ENCODE data around the gene CNFN.
"Not testable (repeated sequence)": the region's sequence is repeated elsewhere in the genome, so short reads cannot be mapped to it uniquely, and the experiment has no call there.

CNFN gene

DNA sequence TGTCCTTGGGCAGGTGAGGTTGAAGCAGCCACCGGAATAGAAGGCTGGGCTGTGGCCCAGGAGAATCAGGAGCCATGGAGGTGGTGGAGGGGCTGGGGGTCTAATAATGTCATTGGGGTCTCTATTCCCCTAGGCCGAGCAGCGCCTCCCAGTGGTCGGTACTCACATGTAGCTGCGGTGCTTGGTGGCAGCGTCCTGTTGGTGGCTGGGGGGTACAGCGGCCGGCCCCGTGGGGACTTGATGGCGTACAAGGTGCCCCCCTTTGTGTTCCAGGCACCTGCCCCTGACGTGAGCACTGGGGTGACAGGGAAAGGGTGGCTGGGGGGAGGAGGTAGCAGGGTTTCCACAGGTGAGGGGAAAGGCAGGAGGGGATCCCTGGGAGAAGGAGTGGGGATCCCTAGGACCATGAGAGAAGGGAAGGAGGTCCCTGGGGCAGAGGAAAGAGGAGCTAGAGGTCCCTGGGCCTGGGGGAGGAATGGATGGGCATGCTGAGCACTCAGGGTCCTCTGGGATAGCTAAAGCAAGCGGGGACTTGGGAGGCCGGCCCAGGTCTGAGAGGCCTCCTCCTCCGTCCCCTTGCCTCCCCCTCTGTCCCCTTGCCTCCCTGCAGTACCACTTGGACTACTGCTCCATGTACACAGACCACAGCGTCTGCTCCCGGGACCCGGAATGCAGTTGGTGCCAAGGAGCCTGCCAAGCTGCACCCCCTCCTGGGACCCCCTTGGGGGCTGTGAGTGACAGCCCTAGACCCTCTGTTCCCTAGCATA lies 46.6 kb downstream of the CNFN start:
- peak; percentile 18 to 25 for DNase-seq
- TF ChIP-seq GATA1 (IDR thresholded peaks at IDR 0.05; ENCODE audit: low read depth, low read length) (no peak), POLR2A (IDR thresholded peaks at IDR 0.05; ENCODE audit: low read length) (no peak)

DNA sequence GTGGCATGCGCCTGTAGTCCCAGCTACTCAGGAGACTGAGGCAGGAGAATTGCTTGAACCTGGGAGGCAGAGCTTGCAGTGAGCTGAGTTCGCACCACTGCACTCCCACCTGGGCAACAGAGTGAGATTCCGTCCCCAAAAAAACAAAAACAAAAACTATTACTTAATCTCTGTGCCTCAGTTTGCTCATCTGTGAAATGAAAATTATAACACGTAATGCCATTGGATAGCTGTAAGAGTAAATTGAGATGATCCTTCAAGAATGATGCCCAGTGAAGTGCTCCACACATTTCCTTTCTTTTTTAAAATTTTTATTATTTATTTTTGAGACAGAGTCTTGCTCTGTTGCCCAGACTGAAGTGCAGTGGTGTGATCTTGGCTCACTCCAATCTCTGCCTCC lies 50.2 kb downstream of the CNFN start:
- not testable (repeated sequence) for DNase-seq

DNA sequence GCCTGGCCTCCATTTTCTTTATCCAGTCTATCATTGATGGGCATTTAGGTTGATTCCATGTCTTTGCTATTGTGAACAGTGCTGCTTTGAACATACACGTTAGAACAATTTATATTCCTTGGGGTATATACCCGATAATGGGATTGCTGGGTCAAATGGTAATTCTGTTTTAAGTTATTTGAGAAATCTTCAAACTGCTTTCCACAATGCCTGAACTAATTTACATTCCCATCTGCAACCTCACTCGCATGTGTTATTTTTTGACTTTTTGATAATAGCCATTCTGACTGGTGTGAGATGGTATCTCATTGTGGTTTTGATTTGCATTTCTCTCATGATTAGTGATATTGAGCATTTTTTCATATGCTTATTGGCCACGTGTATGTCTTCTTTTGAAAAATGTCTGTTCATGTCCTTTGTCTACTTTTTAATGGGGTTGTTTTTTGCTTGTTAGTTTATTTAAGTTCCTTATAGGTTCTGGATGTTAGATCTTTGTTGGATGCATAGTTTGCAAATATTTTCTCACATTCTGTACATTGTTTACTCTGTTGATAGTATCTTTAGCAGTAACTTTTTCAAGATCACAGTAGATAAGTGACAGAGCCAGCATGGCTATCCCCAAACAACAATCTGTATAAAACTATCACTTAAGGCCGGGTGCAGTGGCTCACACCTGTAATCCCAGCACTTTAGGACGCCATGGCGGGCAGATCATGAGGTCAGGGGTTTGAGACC lies 50.8 kb downstream of the CNFN start:
- not testable (repeated sequence) for DNase-seq
